Stimulated activated memory B cell treated with anti-CD40 and anti-IgM and Interleukin-4, amounts not matched to agents 10 μg/mL and 1 μg/mL and 100 μg/mL, for 72 hours (primary cell): ENCODE measurements around the gene HMCES.
A peak's percentile ranks its signal among the peaks of the same experiment; 100 is the strongest.

Experiments
- ATAC-seq: fragments of 150-1000 bp; cut with Tn5 transposase; 2 replicates; pipeline ENCODE4 v1.10.0; 2021
- H3K27ac Mint-ChIP-seq: one replicate; pipeline ENCODE4 v1.8.0; 2022; ENCODE audit warnings: mild to moderate bottlenecking, mixed read lengths
- H3K27me3 Mint-ChIP-seq: one replicate; pipeline ENCODE4 v1.8.0; 2022; ENCODE audit warnings: mixed read lengths
- H3K36me3 Mint-ChIP-seq: one replicate; pipeline ENCODE4 v1.8.0; 2022; ENCODE audit warnings: mixed read lengths
- H3K4me1 Mint-ChIP-seq: one replicate; pipeline ENCODE4 v1.8.0; 2022; ENCODE audit warnings: mixed read lengths
- H3K4me3 Mint-ChIP-seq: one replicate; pipeline ENCODE4 v1.8.0; 2022; ENCODE audit warnings: mild to moderate bottlenecking, moderate library complexity, mixed read lengths
- H3K9me3 Mint-ChIP-seq: one replicate; pipeline ENCODE4 v1.8.0; 2022; ENCODE audit warnings: mixed read lengths

HMCES gene

DNA sequence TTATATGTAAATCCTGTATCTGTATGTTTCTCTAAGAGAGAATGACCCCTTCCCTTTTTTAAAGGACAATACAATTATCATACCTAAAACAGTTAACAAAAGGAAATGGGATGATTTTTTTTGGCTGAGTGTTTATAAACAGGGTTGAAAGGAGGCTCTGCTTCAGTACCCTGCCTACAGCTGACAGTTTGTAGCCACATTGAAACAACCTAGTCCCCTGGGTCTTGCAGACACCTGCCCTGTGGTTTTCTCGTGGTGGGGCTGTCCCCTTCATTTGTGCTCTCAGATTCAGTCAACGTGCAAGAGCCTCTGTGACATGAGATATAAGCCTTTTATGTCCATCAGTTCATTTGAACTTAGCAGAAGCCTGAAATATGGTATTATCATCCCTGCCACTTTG lies 2.3 kb upstream of the HMCES start:
- Mint-ChIP-seq H3K9me3 (no peaks in the 10 kb centered on the region), H3K4me1 (peaks cover 49% of the 10 kb centered on the region), H3K4me3 (no peak overlapping the region), H3K36me3 (peaks cover 56% of the 10 kb centered on the region), H3K27ac (peak overlapping the region; percentile 6), H3K27me3 (no peaks in the 10 kb centered on the region)
- ATAC-seq, result peak; percentile 96

DNA sequence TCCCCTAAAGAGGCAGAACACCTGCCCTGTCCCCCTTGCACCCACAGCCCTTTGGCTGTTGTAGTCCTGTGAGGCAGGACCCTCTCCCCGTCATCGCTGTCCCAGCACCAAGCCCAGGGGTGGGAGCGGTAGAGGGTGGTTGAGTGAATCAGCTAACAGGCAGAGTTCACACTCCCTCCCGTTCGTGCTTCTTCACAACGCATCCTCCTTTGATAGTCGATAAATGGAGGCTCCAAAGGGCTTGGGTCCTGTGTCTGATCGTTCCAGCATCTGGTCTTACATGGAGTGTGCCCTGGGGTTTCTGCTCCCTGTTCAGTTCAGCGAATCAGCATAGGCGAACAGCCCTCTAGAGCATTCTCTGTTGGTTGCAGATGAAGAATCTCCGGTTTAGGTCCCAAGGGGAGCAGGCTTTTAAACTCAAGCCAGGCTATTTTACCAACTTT lies 820 bp upstream of the HMCES start:
- no peaks in the 10 kb centered on the region for H3K27me3 Mint-ChIP-seq
- peak overlapping the region; percentile 84 for H3K27ac Mint-ChIP-seq
- H3K36me3 Mint-ChIP-seq, result peaks cover 42% of the 10 kb centered on the region
- no peaks in the 10 kb centered on the region for H3K9me3 Mint-ChIP-seq
- no peak for ATAC-seq
- H3K4me3 Mint-ChIP-seq, result peak overlapping the region; percentile 92
- H3K4me1 Mint-ChIP-seq, result peaks cover 63% of the 10 kb centered on the region

DNA sequence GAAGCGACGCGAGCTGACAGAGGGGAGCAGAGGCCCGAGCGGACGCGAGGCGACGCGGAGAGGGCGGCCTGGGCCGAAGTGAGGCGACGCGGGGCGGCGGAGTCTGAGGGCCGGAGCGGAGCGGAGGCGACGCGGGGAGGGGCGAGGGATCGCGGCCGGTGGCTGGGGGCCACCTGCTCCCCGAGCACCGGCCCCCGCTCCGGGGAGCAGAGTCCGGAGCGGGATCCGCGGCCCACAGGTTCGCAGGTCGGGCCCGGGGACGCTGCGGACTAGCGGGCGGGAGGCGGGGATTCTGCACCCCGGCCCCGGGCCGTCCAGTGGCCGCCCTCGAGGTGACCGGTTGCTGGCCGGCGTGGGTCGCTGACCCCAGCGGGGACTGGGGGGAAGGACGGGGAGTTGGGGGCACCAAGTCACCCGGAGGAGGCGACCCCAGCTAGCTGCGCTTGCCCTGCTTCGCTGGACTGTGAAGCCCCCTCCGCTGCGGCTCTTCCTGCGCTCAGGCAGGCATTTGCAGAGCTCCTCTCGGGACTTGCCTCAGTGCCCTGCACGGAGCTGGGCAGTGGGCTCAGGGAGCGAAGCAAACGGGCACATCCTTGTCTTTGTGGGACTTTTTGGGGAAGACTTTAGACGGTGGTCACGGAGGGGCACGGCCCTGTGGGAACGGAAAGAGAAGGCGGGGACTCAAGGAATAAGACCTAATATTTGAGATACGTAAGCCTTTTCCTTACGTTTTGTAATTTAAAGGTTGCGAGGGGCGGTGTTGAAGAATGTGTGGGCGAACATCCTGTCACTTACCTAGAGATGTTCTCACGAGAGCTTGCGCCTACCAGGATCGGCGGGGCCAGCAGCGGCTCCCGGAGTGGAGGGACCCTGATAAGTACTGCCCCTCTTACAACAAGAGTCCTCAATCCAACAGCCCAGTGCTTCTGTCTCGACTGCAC lies 566 bp downstream of the HMCES start:
- Mint-ChIP-seq H3K36me3 (peaks cover 33% of the 10 kb centered on the region), H3K9me3 (no peaks in the 10 kb centered on the region), H3K4me1 (peaks cover 74% of the 10 kb centered on the region), H3K4me3 (peak overlapping the region; percentile 92), H3K27me3 (peaks cover 3% of the 10 kb centered on the region), H3K27ac (peak overlapping the region; percentile 84)
- ATAC-seq, result peak; percentile 2

DNA sequence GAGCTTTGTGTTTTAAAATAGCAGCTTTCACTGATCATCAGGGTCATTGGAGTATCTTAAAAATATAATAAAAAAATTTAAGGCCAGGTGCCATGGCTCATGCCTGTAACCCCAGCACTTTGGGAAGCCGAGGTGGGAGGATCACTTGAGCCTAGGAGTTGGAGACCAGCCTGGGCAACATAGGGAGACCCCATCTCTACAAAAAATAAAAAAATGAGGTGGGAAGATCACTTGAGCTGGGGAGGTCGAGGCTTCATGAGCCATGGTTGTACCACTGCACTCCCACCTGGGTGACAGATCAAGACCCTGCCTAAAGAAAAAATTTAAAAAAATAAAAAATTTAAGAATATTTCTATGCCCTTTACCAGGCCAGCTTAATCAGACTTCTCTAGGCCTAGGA lies 1.5 kb downstream of the HMCES start:
- Mint-ChIP-seq H3K4me1 (peaks cover 74% of the 10 kb centered on the region), H3K36me3 (peaks cover 24% of the 10 kb centered on the region), H3K27ac (no peak overlapping the region), H3K4me3 (no peak overlapping the region), H3K9me3 (no peaks in the 10 kb centered on the region), H3K27me3 (peaks cover 13% of the 10 kb centered on the region)
- no peak for ATAC-seq

DNA sequence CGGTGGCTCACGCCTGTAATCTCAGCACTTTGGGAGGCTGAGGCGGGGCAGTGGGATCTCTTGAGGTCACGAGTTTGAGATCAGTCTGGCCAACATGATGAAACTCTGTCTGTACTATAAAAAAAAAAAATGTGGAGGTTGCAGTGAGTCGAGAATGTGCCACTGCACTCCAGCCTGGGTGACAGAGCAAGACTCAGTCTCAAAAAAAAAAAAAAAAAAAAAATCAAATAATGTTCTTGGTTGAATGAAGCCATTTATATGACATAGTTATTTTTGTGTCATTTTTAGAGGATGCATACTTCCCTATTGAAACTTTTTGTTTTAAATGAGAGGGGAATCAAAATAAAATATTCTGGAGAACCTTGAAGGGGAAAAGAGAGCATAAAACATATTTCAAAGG lies 3.1 kb downstream of the HMCES start:
- Mint-ChIP-seq H3K27ac (peak overlapping the region; percentile 46), H3K9me3 (no peaks in the 10 kb centered on the region), H3K27me3 (peaks cover 20% of the 10 kb centered on the region), H3K4me3 (no peak overlapping the region), H3K4me1 (peaks cover 59% of the 10 kb centered on the region), H3K36me3 (peaks cover 16% of the 10 kb centered on the region)
- ATAC-seq, result no peak

DNA sequence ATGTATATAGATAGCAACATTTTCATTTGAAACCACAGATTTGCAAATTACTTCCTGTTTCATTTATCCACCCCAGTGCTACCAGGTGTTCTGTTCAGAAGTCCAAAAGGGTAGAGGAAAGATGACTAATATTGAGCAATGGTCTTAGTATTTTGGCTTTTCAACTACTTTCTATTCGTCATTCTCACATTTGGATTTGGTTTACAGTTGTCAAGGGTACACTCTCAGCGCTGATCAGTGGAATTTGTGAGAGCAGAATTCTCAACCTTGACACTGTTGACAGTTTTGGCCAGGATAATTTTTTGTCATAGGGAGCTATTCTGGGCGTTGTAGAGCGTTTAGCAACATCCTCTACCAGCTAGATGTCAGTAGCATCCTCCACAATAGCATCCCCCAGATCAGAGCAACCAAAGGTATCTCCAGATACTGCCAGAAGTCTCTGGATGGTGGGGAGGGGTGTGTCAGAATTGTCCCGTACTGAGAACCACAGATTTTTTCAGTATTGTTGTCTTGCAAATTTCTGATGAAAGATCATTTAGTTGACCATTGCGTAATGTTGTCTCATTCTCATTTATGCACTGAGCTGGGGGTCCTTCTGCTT lies 4.2 kb downstream of the HMCES start:
- H3K9me3 Mint-ChIP-seq, result no peaks in the 10 kb centered on the region
- H3K27me3 Mint-ChIP-seq, result peaks cover 24% of the 10 kb centered on the region
- H3K27ac Mint-ChIP-seq, result no peak overlapping the region
- peaks cover 48% of the 10 kb centered on the region for H3K4me1 Mint-ChIP-seq
- H3K36me3 Mint-ChIP-seq, result peaks cover 10% of the 10 kb centered on the region
- ATAC-seq, result peak; percentile 86
- peak overlapping the region; percentile 8 for H3K4me3 Mint-ChIP-seq

DNA sequence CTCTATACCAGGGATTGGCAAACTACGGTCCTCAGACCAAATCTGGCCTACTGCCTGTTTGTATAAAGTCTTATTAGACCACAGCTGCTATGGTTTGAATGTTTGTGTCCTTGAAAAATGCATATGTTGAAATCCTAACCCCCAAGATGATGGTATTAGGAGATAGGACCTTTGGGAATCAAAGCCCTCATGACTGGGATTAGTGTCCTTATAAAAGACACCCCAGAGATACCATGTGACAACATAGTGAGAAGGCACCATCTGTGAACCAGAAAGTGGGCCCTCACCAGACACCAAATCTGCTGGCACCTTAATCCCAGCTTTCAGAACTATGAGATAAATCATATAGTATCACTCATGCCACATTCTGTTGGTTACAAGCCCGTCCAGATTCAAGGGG lies 7.4 kb downstream of the HMCES start:
- Mint-ChIP-seq H3K4me3 (no peak overlapping the region), H3K27ac (no peak overlapping the region), H3K4me1 (peaks cover 31% of the 10 kb centered on the region), H3K27me3 (peaks cover 24% of the 10 kb centered on the region), H3K36me3 (peaks cover 15% of the 10 kb centered on the region), H3K9me3 (no peaks in the 10 kb centered on the region)
- ATAC-seq, result no peak

DNA sequence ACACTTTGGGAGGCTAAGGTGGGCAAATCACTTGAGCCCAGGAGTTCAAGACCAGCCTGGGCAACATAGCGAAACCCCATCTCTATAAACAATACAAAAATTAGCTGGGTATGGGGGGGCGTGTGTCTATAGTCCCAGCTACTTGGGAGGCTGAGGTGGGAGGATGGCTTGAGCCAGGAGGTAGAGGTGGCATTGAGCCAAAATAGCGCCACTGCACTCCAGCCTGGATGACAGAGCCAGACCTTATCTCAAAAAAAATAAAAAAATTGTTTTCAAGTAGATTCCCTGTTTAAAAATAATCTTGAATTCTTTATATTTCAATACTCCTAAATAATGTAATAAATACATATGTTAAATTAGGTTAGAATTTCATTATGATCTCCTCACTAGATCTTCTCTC lies 9.8 kb downstream of the HMCES start:
- Mint-ChIP-seq H3K27me3 (peaks cover 24% of the 10 kb centered on the region), H3K36me3 (peaks cover 29% of the 10 kb centered on the region), H3K4me1 (peaks cover 10% of the 10 kb centered on the region), H3K4me3 (no peak overlapping the region), H3K27ac (no peak overlapping the region), H3K9me3 (no peaks in the 10 kb centered on the region)
- no peak for ATAC-seq

DNA sequence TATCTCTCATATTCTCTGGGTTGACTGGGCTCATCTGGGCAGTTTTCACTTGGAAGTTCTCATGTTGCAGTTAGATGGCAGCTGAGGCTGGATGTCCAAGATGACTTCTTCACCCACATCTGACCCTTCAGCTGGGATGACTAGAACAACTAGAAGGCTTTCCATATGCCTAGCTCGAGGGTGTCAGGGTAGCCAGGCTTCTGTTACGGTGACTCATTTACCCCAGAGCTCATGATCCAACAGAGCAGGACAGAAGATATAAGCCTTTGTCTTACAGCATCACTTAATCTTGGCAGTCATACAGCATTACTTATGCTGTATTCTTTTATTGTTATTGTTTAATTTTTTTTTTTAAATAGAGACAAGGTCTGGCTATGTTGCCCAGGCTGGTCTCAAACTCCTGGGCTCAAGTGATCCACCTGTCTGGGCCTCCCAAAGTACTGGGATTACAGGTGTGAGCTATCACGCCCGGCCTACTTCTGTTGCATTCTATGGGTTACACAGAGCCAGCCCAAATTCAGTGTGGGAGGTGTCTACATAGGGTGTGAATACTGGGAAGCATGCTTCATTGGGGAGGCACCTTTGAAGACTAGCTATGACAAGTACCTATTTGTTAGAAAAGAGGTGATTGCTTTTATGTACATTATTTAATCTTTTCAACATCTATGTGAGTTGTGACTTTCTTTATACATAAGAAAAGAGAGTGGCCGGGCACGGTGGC lies 10.7 kb downstream of the HMCES start:
- H3K27ac Mint-ChIP-seq, result no peak overlapping the region
- peaks cover 20% of the 10 kb centered on the region for H3K27me3 Mint-ChIP-seq
- peaks cover 3% of the 10 kb centered on the region for H3K4me1 Mint-ChIP-seq
- ATAC-seq, result no peak
- no peak overlapping the region for H3K4me3 Mint-ChIP-seq
- peaks cover 29% of the 10 kb centered on the region for H3K36me3 Mint-ChIP-seq
- H3K9me3 Mint-ChIP-seq, result no peaks in the 10 kb centered on the region

DNA sequence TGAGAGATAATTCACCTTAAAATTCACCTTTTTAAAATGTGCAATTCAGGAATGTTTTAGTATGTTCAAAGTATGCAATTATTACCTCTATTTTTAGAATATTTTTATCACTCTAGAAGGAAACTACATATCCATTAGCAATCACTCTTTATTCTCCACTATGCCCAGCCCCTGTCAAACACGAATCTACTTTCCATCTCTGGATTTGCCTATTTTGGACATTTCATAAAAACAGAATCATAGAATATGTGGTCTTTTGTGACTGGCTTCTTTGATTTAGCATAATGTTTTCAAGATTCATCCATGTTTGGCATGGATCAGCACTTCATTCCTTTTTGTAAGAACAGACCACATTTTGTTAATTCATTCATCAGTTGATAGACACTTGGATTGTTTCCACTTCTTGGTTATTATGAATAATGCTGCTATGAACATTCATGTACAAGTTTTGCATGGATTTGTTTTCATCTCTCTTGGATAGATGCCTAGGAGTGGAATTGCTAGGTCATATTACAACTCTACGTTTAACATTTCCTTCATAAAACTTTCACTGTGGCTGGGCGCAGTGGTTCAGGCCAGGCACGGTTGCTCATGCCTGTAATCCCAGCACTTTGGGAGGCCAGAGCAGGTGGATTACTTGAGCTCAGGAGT lies 12.7 kb downstream of the HMCES start:
- H3K4me1 Mint-ChIP-seq, result no peaks in the 10 kb centered on the region
- H3K4me3 Mint-ChIP-seq, result no peak overlapping the region
- peaks cover 42% of the 10 kb centered on the region for H3K36me3 Mint-ChIP-seq
- no peak for ATAC-seq
- H3K9me3 Mint-ChIP-seq, result no peaks in the 10 kb centered on the region
- H3K27ac Mint-ChIP-seq, result no peak overlapping the region
- H3K27me3 Mint-ChIP-seq, result peaks cover 18% of the 10 kb centered on the region

DNA sequence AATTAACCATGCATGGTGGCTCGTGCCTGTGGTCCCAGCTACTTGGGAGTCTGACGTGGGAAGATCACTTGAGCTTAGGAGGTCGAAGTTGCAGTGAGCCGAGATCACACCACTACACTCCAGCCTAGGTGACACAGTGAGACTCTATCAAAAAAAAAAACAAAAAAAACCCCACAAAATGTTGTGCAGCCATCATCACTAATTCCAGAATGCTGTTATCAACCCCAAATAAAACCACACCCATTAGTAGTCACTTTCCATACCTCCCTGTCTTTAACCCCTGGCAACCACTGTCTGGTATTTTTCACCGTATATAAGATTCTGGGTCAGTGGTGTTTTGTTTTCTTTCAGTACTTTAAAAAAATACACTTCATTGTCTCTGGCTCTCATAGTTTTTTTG lies 16.6 kb downstream of the HMCES start:
- ATAC-seq, result no peak
- H3K4me1 Mint-ChIP-seq, result no peaks in the 10 kb centered on the region
- peaks cover 53% of the 10 kb centered on the region for H3K36me3 Mint-ChIP-seq
- H3K4me3 Mint-ChIP-seq, result no peak overlapping the region
- H3K9me3 Mint-ChIP-seq, result no peaks in the 10 kb centered on the region
- H3K27ac Mint-ChIP-seq, result no peak overlapping the region
- H3K27me3 Mint-ChIP-seq, result peaks cover 10% of the 10 kb centered on the region

DNA sequence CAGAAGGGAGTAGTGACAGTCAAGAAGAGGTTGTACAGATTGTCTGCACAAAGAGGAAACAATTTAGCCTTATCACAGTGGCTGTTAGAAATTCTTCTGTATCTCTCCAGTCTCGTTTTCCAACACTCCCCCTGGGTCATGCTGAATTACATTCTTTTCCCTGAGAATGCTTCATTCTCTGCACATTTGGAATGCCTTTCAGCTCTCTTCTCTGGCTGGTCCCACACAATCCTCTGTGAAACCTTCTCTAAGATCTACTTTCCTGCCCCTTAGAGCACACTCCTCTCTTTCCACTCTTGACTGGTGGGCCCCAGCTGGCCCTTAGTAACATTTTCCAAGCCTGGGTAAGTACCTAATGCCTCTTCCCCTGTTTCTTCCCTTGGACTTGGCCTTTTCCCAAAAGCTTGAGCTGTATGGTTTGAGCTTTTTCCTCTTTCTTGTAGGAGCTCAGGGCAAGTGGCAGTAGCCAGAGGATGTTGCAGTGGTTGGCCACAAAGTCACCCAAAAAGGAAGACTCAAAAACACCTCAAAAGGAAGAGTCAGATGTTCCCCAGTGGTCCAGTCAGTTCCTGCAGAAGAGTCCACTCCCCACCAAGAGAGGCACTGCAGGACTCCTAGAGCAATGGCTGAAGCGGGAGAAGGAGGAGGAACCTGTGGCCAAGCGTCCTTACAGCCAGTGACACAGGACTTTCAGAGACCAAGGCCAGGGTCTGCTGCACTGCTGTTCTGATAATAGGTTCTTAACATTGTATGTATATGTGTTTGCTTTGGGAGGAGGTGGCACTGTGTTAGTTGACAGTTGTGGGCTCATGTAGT lies 25.7 kb downstream of the HMCES start:
- Mint-ChIP-seq H3K4me1 (peaks cover 23% of the 10 kb centered on the region), H3K36me3 (peaks cover 17% of the 10 kb centered on the region), H3K27ac (no peak overlapping the region), H3K27me3 (no peaks in the 10 kb centered on the region), H3K4me3 (no peak overlapping the region), H3K9me3 (no peaks in the 10 kb centered on the region)
- no peak for ATAC-seq

DNA sequence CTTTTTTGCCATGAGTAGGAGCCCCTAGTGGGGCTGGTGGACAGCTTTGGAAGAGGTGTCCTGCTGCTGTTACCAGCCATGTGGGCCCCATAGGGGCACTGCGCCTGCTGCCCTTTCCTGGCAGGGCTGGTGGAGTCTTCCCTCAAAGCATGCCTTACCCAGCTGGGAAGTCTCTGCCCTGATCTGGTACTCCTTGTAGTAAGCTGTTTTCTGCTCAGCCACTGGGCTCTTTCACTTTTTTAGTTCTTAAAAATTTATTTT lies 26.2 kb downstream of the HMCES start:
- Mint-ChIP-seq H3K27me3 (no peaks in the 10 kb centered on the region), H3K36me3 (peaks cover 17% of the 10 kb centered on the region), H3K4me3 (no peak overlapping the region), H3K4me1 (peaks cover 23% of the 10 kb centered on the region), H3K27ac (peak overlapping the region; percentile 69), H3K9me3 (no peaks in the 10 kb centered on the region)
- no peak for ATAC-seq

DNA sequence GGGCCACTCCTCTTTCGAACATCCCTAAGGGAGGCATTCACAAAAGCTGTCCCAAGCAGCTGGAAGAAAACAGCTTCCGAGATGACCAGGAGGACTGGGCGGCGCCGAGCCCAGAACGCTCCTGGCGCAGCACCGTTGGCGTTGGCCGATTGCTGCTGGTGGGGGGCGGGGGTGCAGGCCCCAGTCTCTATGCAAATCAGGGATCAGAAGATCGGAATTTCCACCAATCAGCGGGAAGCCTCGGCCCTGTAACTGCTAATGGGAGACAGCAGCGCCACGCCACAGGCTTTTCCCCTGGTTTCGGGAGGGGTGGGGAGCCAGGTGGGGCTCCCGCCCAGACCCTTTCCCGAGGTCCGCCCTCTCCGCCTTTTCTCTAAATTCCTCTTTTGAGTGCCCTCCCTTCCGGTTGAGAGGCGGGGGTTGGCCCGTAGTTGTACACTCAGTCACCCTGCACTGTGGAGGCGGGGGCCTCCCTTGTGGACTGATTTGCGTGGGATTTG lies 27.0 kb downstream of the HMCES start:
- peak overlapping the region; percentile 69 for H3K27ac Mint-ChIP-seq
- H3K36me3 Mint-ChIP-seq, result peaks cover 17% of the 10 kb centered on the region
- ATAC-seq, result peak; percentile 77
- H3K27me3 Mint-ChIP-seq, result no peaks in the 10 kb centered on the region
- peak overlapping the region; percentile 79 for H3K4me3 Mint-ChIP-seq
- peaks cover 23% of the 10 kb centered on the region for H3K4me1 Mint-ChIP-seq
- no peaks in the 10 kb centered on the region for H3K9me3 Mint-ChIP-seq
